T-helper 17 cell (primary cell): ENCODE data around the gene PGAM5. TPM values are rescaled to one million over a fixed set of nuclear protein-coding genes. Genes with fewer than 3 reads are reported as not detected.
A peak's percentile ranks its signal among the peaks of the same experiment; 100 is the strongest.

ENCODE experiments used
- ATAC-seq: fragments of 150-1000 bp; cut with Tn5 transposase; 2 replicates; pipeline ENCODE4 v1.10.0; 2021; ENCODE audit warnings: mild to moderate bottlenecking, moderate library complexity
- DNase-seq, 3 donors: peaks; one replicate each; pipeline versions ENCODE4 v3.0.0 to v3.0.0-alpha.2; 2020 to 2021
- H3K9me3 ChIP-seq: one replicate; pipeline ENCODE4 v1.7.0; 2013; ENCODE audit warnings: low read length, mild to moderate bottlenecking; ENCODE audit not compliant: control insufficient read depth, poor library complexity, severe bottlenecking
- H3K27ac Mint-ChIP-seq: one replicate; pipeline ENCODE4 v1.8.0; 2022; ENCODE audit warnings: mild to moderate bottlenecking, moderate library complexity, mixed read lengths
- H3K27me3 Mint-ChIP-seq: one replicate; pipeline ENCODE4 v1.8.0; 2022; ENCODE audit warnings: mixed read lengths
- H3K36me3 Mint-ChIP-seq: one replicate; pipeline ENCODE4 v1.8.0; 2022; ENCODE audit warnings: low read depth, mixed read lengths
- H3K4me1 Mint-ChIP-seq: one replicate; pipeline ENCODE4 v1.8.0; 2022; ENCODE audit warnings: mild to moderate bottlenecking, mixed read lengths
- H3K4me3 Mint-ChIP-seq: one replicate; pipeline ENCODE4 v1.8.0; 2022; ENCODE audit warnings: mild to moderate bottlenecking, moderate library complexity, mixed read lengths
- total RNA-seq, 4 donors: library from RNA in 2 of 4; stranded (reverse) in 2 of 4; gene quantifications; one replicate each; pipeline ENCODE4 v1.2.3 and lab custom pipeline; 2022 to 2026

Gene PGAM5
- total RNA-seq, 2 donors from 2014 or later, result 19.6 to 23.8 TPM

DNA sequence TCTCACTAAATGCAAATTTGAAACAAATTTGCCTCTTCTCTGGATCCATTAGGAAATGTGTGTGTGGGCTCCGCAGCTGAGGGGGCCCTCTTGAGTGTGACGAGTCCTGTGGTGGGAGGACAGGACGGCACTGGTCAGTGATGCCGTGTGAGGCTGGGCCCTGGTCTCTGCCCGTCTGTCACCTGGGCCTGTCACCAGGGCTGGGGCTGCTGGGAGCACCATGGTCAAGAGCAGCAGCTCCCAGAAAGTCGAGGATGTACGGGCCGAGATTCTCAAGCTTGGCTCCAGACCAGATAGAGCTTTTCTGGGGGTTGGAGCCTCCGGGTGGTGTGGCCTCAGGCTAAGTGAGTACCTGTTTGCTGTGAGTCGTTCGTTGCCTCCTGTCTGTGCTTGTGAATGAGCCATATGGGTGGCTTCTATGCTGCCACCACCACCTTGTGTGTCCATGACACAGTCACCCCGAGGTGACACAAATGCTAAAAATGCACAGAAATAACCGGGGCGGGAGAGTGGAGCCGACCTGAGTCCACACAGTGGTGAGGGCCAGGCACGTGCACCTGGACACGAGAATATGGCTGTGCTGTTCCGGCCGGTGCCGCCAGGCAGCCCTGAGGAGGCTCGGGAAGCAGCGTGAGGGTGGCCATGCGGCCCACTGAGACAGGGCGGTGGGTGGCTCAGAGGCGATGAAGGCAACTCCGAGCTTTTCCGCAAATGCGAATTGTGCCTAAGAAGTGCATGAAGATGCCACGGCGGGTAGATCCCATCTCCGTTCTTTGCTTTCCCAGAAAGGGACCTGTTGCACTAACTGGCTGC is 8.7 kb downstream of the PGAM5 start:
- no peak overlapping the region for H3K27ac Mint-ChIP-seq
- H3K4me3 Mint-ChIP-seq, result no peak overlapping the region
- peaks cover 9% of the 10 kb centered on the region for H3K36me3 Mint-ChIP-seq
- H3K27me3 Mint-ChIP-seq, result no peaks in the 10 kb centered on the region
- ATAC-seq (no peak), DNase-seq (no peak)
- H3K4me1 Mint-ChIP-seq, result peaks cover 2% of the 10 kb centered on the region
- H3K9me3 ChIP-seq, result no peaks in the 10 kb centered on the region

- Mint-ChIP-seq H3K27ac (no peak overlapping the region), H3K36me3 (peaks cover 9% of the 10 kb centered on the region)
Observed at GRCh38 chr12:132719954-132720324, 9.3 kb downstream of the PGAM5 start.

DNA sequence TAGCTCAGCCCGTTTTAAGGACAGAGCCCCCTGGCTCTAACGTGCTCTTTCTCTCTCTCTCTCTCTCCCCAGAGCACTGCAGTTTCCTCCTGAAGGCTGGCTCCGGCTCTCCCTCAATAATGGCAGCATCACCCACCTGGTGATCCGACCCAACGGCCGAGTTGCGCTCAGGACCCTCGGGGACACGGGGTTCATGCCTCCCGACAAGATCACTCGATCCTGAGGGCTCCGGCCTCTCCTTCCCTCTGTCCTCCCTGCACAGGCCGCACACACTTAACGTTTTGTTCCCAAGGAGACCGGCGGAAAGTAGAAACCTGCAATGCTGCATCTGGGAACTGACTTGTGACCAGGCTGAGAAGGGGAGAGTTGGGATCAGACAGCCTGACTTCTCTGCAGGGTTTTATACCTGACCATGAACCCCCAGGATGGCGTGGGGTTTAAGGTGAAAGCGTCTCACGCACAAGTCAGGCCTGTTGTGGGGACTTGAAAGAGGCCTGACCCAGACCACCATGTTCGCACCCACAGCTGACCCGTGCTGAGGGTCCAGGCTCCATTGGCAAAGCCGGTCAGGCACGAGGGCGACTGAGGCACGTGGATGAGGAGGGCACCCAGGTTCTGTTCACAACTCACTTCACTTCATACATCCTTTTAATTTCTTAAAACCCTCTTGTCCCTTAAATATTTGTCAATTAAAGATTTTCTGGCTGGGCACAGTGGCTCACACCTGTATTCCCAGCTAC is 10.1 kb downstream of the PGAM5 start:
- H3K36me3 Mint-ChIP-seq, result peaks cover 9% of the 10 kb centered on the region
- H3K4me3 Mint-ChIP-seq, result no peak overlapping the region
- no peak overlapping the region for H3K27ac Mint-ChIP-seq
- no peaks in the 10 kb centered on the region for H3K4me1 Mint-ChIP-seq
- DNase-seq, result no peak
- ATAC-seq, result no peak
- H3K9me3 ChIP-seq, result no peaks in the 10 kb centered on the region
- no peaks in the 10 kb centered on the region for H3K27me3 Mint-ChIP-seq

More at GRCh38 chr12:132719954-132720324, 9.3 kb downstream of the PGAM5 start:
- H3K4me1 Mint-ChIP-seq, result no peaks in the 10 kb centered on the region
- no peak overlapping the region for H3K4me3 Mint-ChIP-seq
- ATAC-seq (no peak), DNase-seq (no peak)
- no peaks in the 10 kb centered on the region for H3K27me3 Mint-ChIP-seq
- no peaks in the 10 kb centered on the region for H3K9me3 ChIP-seq

DNA sequence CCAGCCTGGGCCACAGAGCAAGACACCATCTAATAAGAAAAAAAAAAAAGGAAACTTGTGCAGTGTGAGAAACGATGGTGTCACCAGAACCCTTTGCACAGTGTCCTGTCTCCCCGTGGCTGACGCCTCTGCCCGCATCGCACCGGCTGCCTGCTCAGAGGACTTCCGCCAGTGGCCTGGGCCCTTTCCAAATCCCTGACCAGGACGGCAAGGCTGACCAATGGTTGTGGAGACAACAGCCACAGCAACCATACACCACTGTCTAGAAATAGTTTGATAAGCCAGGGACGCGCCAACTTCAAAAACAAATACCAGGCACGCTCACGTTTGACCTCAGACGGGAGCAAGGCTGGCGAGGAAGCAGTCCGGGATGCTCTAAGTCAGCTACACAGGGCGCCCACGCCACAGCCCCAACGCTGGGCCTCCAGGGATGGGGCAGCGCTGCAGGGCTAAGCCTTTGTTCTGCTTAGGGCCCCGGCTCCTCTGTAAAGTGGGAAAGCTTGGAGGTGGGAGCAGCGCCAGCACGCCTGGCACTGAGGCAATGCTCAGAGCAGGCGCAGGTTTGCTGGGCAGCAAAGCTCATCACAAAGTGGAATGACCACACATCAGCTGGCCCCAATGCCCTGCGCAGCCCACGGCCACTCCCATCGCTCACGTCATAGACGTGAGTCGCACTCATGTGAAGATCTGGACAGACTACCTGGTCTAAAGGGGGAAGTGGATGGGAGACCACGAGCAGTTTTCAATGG is 12.5 kb downstream of the PGAM5 start:
- no peaks in the 10 kb centered on the region for H3K9me3 ChIP-seq
- H3K27ac Mint-ChIP-seq, result no peak overlapping the region
- no peak overlapping the region for H3K4me3 Mint-ChIP-seq
- H3K4me1 Mint-ChIP-seq, result no peaks in the 10 kb centered on the region
- peaks cover 7% of the 10 kb centered on the region for H3K36me3 Mint-ChIP-seq
- ATAC-seq, result no peak
- H3K27me3 Mint-ChIP-seq, result no peaks in the 10 kb centered on the region
- no peak for DNase-seq

- ATAC-seq (no peak), DNase-seq (no peak)
- peaks cover under 1% of the 10 kb centered on the region for H3K4me1 Mint-ChIP-seq
- peaks cover 5% of the 10 kb centered on the region for H3K36me3 Mint-ChIP-seq
- no peaks in the 10 kb centered on the region for H3K9me3 ChIP-seq
- H3K4me3 Mint-ChIP-seq, result no peak overlapping the region
- H3K27me3 Mint-ChIP-seq, result no peaks in the 10 kb centered on the region
- no peak overlapping the region for H3K27ac Mint-ChIP-seq
Observed at GRCh38 chr12:132723764-132724140, 13.1 kb downstream of the PGAM5 start.

GRCh38 chr12:132724506-132725241 is 14.0 kb downstream of the PGAM5 start:
- Mint-ChIP-seq H3K4me3 (no peak overlapping the region), H3K36me3 (peaks cover 3% of the 10 kb centered on the region), H3K27ac (no peak overlapping the region), H3K4me1 (peaks cover 5% of the 10 kb centered on the region), H3K27me3 (no peaks in the 10 kb centered on the region)
- ATAC-seq (no peak), DNase-seq (no peak)
- no peaks in the 10 kb centered on the region for H3K9me3 ChIP-seq

DNA sequence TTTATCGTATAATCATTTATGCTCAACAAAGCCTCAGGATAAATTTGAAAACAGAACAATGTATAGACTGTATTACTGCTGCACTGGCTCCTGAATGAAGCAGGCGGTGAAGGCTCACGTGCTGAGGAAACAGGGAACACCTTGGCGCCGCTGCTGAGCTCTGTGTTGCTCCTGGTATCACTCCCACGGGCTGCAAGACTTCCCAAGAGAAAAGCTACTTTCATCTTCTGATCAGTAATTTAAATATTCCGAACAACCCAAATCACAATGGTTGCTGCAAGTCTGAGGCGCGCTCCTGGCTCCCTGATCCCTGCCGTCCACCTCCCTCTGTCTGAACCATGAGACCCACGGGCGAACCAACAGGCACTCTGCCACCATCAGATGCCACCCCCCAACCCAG is 15.7 kb downstream of the PGAM5 start:
- H3K36me3 Mint-ChIP-seq, result peaks cover 6% of the 10 kb centered on the region
- no peak overlapping the region for H3K4me3 Mint-ChIP-seq
- peaks cover 6% of the 10 kb centered on the region for H3K4me1 Mint-ChIP-seq
- H3K27ac Mint-ChIP-seq, result no peak overlapping the region
- no peaks in the 10 kb centered on the region for H3K27me3 Mint-ChIP-seq
- DNase-seq (no peak), ATAC-seq (no peak)
- no peaks in the 10 kb centered on the region for H3K9me3 ChIP-seq

DNA sequence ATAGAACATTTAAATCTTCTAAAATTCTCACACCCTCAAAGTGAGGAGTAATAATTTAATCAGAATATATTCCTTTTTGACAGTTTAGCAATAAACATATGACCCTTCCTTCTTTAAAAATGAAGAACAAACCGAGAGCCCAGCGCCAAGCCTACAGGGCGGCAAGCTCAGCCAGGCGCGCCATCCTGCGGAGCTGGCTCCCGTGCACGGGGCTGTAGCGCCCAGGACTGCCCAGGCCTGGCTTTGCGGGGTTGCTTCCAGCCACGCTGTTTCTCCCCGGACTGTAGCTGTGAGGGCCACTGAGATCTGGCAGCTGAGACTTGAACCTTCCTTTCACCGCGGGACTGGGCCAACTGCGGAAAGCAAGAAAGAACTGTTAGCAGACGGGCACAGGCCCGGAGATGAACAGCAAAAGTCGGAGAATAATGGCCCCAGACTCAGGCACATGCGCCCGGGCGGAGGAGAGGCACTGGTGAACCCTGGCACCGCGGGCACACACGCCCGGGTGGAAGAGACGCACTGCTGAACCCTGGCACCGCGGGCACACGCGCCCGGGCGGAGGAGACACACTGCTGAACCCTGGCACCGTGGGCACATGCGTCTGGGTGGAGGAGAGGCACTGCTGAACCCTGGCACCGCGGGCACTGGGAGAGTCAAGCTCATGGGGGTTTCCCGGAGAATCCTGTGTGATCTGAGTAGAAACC is 16.6 kb downstream of the PGAM5 start:
- peaks cover 6% of the 10 kb centered on the region for H3K4me1 Mint-ChIP-seq
- H3K36me3 Mint-ChIP-seq, result peaks cover 9% of the 10 kb centered on the region
- H3K27me3 Mint-ChIP-seq, result no peaks in the 10 kb centered on the region
- no peak overlapping the region for H3K27ac Mint-ChIP-seq
- no peak for DNase-seq
- no peaks in the 10 kb centered on the region for H3K9me3 ChIP-seq
- ATAC-seq, result no peak
- no peak overlapping the region for H3K4me3 Mint-ChIP-seq

DNA sequence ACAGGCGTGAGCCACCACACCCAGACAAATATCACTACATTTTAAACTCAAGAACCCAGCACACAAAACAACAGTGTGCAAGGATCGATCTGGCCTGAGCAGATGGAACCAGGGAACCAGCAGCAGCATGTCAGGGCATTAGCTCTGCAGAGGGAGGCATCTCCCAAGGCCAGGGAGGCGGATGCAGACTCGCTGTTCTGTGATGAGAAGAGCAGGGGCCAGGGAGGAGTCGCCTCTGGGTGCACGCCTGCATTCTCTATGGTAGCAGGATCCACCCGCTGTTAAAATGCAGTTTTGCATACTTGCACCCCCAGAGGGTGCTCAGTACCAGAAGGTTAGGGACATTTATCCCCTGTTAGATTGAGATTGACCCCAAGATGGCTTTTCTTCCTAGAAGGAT is 17.9 kb downstream of the PGAM5 start:
- Mint-ChIP-seq H3K4me3 (no peak overlapping the region), H3K36me3 (peaks cover 9% of the 10 kb centered on the region), H3K27ac (peak overlapping the region; percentile 75), H3K4me1 (peaks cover 10% of the 10 kb centered on the region), H3K27me3 (no peaks in the 10 kb centered on the region)
- no peak for DNase-seq
- no peak for ATAC-seq
- H3K9me3 ChIP-seq, result no peaks in the 10 kb centered on the region

DNA sequence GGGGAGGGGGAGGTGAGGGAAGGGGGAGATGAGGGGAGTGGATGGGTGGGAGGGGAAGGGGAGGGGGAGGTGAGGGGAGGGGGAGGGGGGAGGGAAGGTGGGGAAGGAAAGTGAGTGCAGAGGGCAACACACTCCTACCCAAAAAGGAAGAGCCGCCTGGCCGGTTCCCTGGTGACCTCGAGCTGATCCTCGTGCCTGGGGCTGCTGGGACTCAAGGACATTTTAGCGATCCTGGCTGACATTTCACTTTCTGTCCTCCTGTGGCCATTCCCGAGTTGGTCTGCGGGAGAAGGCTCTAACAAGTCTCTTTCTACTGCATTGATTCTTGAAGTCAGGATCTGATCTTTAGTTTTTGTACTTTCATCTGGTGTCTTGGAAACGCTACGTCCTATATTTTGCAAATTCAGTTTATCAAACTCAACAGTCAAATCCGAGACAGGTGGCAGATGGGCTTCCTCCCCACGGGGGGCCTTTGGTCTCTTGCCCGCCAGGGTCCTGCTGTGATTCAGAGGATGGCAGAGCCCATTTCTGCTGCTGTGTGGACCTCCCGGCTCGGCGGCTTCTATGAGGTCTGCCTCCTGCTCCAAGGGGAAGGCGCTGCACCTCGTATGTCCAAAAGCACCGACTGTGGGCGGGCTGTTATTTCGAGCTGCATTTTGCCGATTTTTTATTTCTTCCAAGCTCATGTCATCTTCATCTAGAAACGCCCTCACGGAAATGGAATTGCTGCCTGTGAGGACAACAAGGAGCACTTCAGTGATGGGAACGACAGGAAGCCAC is 19.1 kb downstream of the PGAM5 start:
- DNase-seq (no peak), ATAC-seq (no peak)
- H3K27me3 Mint-ChIP-seq, result no peaks in the 10 kb centered on the region
- H3K4me1 Mint-ChIP-seq, result peaks cover 10% of the 10 kb centered on the region
- peaks cover 9% of the 10 kb centered on the region for H3K36me3 Mint-ChIP-seq
- peak overlapping the region; percentile 56 for H3K27ac Mint-ChIP-seq
- no peaks in the 10 kb centered on the region for H3K9me3 ChIP-seq
- H3K4me3 Mint-ChIP-seq, result no peak overlapping the region

DNA sequence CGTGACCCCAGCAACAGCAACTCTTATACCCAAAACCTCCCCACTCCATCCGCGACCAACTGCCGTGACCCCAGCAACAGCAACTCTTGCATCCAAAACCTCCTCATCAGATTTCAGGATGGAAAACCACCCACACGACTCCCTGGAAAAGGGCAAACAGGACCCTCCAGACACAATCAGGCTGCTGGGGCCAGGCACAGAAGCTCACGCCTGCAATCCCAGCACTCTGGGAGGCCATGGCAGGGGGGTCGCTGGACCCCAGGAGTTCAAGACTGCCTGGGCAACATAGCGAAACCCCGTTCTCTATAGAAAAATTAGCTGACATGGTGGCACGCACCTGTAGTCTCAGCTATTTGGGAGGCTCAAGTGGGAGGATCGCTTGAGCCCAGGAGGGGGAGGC is 19.7 kb downstream of the PGAM5 start:
- ATAC-seq, result no peak

GRCh38 chr12:132731574-132731973 is 20.9 kb downstream of the PGAM5 start:
- Mint-ChIP-seq H3K36me3 (peaks cover 9% of the 10 kb centered on the region), H3K27ac (no peak overlapping the region), H3K27me3 (no peaks in the 10 kb centered on the region), H3K4me1 (peaks cover 10% of the 10 kb centered on the region), H3K4me3 (no peak overlapping the region)
- H3K9me3 ChIP-seq, result no peaks in the 10 kb centered on the region
- DNase-seq (no peak), ATAC-seq (no peak)

More for the DNA sequence above, 19.7 kb downstream of the PGAM5 start:
- H3K4me3 Mint-ChIP-seq, result peak overlapping the region; percentile 49
- H3K36me3 Mint-ChIP-seq, result peaks cover 9% of the 10 kb centered on the region
- H3K27ac Mint-ChIP-seq, result peak overlapping the region; percentile 56
- peaks cover 10% of the 10 kb centered on the region for H3K4me1 Mint-ChIP-seq
- H3K9me3 ChIP-seq, result no peaks in the 10 kb centered on the region
- no peaks in the 10 kb centered on the region for H3K27me3 Mint-ChIP-seq
- DNase-seq, result no peak
